HG03060 (cell line): ENCODE measurements around the gene ADGRD1.

ENCODE experiments used
- ATAC-seq: cut with Tn5 transposase; IDR thresholded peaks from one replicate; pipeline ENCODE4 v1.9.1; 2021; ENCODE audit warnings: low read depth, moderate number of reproducible peaks; ENCODE audit not compliant: unreplicated experiment

ADGRD1 gene

DNA sequence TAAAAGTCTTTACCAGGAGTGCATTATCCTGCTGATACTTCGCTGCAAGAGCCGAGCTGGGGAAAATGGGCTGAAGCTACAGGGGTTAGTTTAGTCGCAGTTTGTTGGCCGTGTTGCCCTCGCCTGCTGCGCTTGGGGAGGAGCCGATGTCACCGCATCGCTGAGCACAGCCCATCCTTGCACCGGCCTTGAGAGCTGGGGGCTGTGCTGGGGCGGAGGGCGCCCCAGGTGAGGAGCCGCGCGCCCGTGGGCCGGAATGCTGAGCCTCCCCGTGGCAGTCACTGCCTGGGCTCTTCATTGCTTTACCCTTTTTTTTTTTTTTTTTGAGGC, 50.0 kb downstream of the ADGRD1 start:
- ATAC-seq = no peak

DNA sequence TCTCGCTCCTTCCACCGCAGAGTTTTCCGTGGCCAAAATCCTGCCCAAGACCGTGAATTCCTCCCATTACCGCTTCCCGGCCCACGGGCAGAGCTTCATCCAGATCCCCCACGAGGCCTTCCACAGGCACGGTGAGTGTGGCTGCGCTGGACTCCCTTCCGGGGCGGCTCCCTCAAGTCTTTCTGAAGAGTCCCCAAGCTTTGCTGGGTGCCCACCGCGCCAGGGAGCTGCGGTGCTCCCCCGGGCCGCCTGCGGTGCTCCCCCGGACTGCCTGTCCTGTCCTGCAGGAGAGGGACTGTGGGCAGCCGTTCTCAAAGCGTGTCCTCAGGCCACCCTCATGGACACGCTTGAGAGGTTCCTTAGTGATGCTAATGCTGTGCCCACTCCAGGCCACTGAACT, 50.5 kb downstream of the ADGRD1 start:
- no peak for ATAC-seq

DNA sequence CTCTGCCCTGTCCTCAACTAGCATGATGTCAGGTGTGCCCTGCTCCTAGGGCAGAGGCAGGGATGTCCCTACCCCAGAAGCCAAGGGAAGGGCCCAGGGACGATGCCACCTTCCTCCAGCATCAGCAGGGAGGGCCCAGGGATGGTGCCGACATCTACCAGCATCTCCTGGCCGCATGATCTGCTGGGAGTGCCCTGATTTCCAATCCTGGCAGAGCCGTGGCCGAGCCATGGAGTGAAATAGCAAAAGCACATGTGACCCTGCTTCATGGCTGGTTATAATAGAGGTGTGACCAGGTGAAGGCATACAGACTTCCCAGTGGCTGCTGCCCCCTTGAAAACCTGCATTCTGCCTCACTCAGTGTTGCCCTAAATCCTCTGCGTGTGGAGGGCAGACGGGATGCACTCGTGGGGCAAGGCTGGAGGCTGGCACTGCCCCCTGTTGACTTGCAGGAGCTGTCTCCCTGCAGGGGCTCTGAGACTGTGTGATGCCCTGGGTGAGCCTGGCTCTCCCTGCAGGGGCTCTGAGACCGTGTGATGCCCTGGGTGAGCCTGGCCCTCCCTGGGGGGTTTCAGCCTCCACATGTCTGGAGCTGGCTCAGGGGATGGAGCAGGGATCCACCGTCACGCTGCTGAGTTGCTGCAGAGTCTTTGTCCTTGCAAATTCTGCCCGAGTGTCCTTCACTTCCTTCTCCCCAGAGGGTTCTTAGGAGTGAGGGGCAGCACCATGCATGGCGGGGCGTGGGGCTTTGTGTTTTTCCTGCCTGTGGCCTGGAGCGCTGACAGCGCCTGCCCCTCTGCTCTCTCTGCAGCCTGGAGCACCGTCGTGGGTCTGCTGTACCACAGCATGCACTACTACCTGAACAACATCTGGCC, 51.7 kb downstream of the ADGRD1 start:
- no peak for ATAC-seq

DNA sequence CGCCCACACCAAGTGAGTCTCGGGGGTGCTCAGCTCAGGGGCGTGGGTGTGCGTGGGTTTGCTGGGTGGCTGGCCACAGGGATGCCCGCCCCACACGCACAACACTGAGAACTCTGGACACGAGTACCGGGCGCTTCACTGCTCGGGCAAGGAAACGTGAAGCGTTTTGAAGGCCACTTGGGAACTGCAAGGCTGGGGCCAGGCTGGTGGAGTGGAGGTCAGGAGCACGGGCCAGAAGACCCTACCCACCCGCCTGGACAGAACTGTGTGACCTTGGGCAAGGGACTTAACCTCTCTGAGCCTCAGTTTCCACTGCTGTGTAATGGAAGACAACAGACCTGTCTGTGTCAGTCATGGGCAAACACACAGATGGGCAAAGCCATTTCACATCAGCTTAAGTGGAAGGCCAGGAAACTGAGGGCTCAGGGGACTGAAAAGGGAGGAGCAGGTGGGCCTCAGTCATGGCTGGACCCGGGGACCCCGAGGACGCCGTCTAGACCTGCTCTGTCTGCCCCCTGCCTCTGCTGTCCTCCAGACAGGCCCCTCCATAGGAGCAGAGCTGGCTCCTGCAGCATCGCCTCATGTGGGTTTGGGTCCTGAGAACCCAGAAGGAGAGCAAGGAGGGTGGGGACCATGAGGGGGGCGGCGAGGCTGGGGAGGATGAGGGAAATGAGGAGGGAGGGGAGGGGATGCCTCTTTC, 52.5 kb downstream of the ADGRD1 start:
- no peak for ATAC-seq

DNA sequence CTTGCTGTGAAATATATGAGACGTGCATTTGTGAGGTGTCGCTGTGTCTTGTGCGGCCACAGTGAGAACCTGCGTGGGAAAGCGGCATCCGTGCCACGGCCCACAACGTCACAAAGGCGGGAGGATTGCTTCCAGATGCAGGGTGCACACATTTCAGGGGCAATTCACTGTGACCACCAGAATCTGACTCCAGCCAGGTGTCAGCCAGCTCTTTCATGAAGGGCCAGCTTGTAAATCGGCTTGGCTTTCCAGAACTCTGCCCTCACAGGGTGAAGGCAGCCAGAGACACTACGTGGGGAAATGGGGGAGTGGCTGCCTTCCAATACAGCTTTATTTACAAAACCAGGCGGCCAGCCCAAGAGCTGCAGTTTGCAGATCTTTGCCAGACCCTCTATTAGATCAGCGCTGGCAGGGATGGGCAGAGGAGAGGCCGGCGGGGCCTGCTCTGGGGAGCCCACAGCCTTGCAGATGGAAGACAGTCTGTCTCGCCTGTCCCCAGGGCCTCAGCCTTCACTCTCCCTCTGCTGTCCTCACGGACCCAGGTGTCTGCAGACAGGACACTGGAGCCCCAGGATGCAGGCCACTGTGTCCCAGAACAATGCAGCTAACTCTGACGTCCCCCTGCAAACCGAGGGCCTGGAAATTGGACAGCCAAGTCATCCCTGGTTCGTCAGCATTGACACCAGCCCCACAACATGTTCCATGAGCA, 53.5 kb downstream of the ADGRD1 start:
- ATAC-seq = no peak

DNA sequence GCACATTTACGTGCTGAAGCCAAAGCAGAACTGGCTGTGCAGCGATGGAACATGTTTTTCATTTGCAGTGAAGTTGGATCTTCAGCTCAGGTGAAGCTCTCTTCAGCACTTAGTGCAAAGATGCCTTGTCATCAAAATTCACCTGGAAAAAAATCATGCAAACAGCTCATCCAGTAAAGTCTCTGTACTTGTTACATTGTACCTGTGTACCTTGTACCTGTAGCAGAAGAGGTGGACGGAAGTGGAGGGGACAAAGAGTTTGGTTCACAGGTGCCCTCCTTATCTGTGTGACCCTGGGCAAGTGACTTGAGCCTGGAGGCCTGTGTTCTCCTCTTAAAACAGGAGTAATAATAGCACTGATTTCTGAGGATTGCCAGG, 54.0 kb downstream of the ADGRD1 start:
- ATAC-seq = no peak

DNA sequence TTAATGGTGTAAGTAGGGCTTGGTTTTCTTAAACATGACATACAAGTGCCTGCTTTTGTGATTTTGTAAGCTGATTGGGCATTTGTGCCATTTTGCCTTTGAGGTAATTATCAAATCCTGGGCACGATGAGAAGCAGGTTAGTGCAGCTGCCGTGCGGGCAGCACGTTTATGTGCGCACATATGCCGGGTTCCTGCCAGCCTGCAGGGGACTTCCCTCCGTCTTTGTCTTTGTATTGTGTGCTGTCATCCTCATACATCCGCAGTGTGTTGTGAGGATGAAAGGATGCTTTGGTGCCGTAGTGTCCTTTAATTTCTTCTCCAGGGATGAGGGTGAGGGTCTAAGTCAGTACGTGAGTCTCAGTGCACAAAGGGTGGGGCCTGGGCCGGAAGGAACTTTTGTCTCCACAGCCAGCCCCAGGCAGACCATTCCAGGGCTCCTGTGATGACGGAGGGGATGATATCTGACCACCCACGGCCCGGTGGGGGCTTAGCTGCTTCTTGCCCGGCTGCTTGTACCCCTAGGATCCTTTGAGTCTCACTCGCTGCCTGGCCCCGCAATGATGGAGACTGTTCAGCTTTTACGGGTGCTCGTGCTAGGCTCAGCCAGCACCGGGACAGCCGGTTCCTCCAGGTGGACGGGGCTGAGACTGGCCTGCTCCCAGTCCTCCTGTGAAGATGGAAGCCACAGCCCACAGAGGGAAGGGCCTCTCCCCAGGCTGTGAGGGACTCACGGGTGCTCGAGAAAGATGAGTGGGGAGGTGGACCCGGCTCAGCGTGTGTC, 54.6 kb downstream of the ADGRD1 start:
- ATAC-seq = no peak

DNA sequence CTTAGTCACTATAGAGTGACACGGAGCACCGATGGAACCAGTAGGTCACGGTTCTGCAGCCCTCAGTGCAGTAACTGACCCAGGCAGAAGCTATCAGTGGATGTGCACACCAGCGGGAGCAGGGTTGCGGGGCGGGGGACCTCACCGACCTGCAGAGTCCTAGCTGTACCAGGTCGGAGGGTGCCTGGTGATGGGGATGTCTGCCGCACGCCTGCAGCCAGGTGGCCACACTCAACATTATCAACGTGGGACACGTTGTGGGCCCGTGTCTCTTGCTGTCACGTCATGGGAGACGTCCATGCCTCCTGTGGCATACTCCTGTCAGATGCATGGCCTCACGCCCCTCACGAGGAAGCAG, 55.2 kb downstream of the ADGRD1 start:
- no peak for ATAC-seq

DNA sequence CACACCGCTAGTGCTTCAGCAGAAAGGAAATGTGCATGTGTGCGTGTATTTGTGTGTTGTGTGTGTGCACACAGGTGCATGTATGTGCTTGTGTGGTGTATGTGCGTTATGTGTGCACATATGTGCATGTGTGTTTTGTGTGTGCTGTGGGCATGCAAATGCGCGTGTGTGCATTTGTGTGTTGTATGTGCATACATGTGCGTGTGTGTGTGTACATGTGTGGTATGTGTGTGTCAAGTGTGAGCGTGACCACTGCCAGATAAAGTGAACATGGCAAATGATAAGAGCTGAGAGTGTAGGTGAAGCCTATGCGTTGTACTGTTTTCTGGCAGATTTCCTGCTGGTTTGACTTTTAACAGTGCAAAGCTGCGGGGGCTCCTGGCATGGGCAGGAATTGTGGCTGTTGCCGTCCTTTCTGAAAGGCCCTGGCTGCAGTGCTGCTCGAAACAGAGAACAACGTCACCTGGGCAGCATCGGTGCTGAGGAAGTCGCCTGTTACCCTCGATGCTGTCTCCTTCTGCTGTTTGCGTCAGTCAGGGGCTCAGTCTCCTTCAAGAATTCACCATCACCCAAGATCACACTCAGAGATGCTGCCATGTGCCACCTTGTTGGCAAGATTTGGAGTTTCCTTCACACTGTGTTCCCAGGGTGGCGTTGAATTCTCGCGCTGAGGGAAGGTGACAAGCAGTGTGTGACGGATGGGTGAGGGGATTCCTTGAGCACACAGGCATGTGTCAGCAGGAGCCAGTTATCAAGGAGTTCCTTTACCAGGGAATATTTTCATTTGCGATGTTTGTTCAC, 56.1 kb downstream of the ADGRD1 start:
- ATAC-seq = no peak

DNA sequence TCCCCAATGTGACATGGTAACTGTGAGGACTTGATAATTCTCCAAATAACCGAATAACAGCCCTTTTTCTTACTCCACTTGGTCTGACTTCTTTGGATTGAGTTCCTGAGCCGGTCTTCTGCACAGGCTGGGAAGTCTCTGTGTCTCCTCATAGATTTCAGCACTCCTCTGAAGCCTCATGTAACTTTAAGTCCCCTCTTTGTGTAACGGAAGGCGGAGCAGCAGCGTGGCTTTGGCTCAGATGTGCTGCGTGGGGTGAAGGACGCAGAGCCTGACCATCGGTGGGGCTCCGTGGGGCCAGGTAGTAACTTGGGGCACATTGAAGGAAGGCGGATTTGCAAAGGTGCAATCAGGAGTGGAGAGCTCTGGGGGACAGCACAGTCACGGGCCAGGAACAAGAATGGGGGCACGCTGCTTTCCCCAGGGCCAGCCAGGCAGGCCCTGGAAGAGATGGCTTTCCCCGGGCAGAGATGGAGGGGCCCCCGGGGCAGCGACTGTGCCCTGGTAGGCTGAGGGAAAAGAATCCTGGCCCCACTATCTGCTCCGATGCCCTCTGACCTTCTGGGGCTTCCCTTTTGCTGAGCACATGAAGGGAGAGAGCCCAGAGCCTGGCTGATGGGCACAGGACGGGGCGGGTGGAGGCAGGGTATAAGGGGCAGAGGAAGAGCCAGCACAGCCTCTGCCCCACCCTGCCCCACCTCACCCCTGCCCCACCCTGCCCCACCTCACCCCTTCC, 56.9 kb downstream of the ADGRD1 start:
- no peak for ATAC-seq

DNA sequence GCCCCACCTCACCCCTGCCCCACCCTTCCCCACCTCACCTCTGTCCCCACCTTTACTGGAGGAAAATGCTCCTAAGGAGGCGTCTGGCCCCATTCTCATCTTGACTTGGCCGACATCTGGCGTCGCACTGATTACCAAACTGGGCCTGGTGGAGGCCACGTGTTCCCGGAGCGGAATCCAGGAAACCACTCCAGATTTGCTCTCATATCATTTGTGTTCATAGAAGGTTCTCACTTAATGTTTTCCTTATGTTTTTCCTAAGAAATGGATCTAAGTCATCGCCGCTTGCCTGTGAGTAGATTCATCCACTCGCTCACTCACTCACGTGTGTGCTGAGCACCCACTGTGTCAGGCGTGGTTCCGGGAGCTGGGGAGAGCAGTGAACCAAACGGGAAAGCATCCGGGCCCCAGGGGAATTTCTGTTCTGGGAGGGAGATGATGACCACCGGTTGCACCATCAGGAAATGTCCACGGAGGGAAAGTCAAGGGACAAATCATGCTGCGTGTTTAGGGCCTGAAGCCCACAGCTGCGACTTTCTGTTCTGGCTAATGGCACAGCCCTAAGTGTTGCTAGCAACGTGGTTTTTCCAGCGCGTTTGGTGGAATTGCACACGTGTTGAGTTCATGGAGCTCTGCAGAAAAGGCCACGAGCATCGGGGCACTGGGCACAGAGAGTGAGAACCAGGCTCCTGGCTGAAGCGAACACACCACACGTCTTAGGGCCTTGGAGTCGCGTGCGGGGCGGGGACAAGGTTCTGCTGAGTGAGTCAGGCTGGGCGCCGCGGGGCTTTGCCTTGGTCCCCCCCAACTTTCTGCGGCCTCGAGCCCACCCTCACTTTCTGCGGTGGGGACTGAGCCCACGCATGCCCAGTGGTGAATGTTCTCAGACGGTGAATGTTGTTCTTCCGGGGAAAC, 57.7 kb downstream of the ADGRD1 start:
- ATAC-seq = no peak

DNA sequence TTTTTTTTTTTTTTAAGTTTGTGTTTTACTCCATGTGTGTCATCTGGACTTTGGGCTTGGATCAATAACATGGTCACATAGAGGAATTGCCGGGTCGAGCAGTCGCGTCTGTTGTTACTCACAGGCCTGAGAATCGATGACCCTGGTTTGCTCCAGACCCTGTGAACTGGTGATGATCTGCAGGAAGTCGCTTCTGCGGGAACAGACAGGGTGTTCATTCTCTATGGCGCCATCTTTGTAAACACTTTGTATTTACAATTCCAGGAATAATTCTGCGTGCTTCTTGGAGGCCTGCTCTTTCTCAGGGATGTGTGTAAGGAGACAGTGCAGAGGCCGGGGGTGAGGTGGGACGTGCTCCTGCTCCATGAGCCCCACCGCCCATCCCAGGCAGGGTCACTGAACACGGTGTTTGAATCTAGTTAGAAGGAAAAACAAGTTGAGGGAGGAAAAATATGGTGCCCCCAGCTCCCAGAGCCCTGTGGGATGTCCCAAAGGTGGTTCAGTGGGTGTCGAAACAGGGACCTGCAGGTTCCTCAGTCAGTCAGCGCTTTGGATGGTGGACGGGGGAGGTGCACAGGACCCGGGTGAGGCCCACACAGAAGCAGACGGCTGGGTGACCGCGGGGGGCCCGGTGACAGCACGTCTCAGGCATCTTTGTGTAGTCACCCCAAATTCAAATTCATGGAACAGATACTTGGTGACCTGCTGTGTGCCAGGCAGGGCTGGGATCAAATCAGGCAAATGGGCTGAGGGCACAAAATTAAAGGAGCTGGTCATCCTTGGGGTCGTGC, 58.8 kb downstream of the ADGRD1 start:
- ATAC-seq = no peak

DNA sequence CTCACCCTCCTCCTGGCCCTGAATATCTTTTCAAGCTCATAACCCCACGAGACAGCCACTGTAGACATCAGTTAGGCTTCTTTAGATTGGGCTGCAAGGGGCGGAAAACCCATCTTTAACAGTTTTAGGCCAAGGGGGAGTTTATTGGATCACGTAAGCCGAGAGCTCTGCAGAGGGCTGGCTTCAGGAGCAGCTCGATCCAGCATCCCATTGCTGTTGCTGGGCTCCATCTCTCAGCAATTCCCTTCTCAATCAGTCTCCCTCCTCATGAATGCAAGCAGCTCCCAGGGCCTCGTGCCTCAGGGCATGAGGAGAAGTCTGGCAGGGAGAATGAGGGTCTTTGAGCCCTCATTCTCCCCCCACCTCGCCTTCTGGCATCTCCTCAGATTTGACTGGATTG, 59.4 kb downstream of the ADGRD1 start:
- no peak for ATAC-seq

DNA sequence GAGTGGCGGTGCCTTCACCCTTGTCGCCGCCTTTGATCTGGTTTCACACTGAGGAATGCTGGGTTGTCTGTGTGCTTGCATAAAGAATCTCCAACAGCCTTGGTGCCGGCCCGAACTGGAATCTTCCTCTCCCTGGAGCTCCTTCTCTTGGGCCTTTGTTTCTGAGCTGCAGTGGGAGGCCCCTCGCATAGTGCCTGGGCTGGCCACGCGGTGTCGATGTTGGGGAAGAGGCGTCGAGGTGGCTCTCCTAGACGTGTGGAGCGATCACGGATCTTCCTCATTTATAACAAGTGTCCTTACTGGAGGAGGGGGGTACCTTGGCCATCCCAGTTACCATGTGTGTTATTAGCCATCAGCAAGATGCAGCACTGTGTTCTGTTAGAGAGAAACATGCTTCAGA, 60.6 kb downstream of the ADGRD1 start:
- no peak for ATAC-seq

DNA sequence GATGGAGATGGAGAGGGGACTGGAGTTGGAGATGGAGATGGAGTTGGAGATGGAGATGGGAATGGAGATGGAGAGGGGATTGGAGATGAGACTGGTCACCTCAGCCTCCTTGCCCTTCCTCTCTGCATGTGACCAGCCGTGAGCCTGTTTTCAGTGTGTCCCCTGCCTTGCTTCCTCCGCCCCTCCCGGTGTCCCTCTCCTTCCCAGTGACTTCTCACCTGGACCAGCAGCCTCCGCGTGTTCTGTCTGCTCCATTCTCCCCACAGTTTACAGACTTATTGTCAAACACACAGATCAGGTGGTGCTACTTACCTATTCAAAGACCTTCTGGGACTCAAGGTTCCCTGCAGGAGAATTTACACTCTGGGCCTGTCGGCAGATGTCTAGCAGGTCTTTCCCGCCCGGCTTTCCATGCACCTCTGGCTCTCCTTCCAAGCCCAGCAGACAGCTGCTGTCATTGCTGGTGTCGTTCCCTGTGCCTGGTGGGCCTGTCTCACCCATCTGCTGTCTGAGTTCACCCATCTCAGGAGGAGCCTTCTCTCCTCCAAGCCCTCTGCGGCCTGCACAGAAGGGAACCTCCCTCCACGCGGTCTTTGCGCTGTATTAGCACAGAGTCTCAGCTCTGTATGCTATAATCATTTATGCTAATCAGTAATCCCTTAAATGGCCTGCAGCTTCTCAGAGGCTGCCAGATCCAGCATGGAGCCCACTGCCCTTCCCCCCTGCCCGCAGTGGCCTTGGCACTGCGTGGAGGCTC, 62.1 kb downstream of the ADGRD1 start:
- ATAC-seq = no peak

DNA sequence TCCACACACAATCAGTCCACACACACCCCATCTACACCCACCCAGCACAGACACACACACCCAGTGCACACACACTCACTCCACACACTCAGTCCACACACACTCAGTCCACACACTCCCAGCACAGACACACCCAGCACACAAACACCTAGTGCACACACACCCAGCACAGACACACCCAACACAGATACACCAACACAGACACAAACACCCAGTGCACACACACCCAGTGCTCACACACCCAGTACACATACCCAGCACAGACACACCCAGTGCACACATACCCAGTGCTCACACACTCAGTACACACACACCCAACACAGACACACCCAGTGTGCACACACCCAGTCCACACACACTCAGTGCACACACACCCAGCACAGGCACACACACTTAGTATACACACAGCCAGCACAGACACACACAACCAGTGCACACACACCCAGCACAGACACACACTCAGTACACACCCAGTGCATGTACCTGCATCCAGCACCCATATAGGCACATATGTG, 63.8 kb downstream of the ADGRD1 start:
- no peak for ATAC-seq
